Gastrocnemius medialis (tissue), 4 donors: Measurements from ENCODE around the gene RREB1.

ENCODE experiments used
- POLR2A ChIP-seq, 2 donors: fragments of 450-650 bp; IDR thresholded peaks; one replicate each; pipeline ENCODE4 v1.6.1; 2017; ENCODE audit warnings: antibody characterized with exemption in 2 of 2, mild to moderate bottlenecking in 2 of 2, moderate library complexity in 2 of 2
- TF ChIP-seq, protein P1 (sequence below), 5 experiments: fragments of 450-650 bp in 3 of 5; fragments of 200-600 bp in 2 of 5; sonication (generic) in 2 of 5; IDR thresholded peaks in 4 of 5; conservative IDR thresholded peaks in 1 of 5; 1 replicate in 4 of 5; 2 replicates in 1 of 5; pipeline ENCODE4 v1.5.1; 2016 to 2019; ENCODE audit warnings: antibody characterized with exemption in 5 of 5, mild to moderate bottlenecking in 3 of 5, moderate library complexity in 3 of 5

DNA sequence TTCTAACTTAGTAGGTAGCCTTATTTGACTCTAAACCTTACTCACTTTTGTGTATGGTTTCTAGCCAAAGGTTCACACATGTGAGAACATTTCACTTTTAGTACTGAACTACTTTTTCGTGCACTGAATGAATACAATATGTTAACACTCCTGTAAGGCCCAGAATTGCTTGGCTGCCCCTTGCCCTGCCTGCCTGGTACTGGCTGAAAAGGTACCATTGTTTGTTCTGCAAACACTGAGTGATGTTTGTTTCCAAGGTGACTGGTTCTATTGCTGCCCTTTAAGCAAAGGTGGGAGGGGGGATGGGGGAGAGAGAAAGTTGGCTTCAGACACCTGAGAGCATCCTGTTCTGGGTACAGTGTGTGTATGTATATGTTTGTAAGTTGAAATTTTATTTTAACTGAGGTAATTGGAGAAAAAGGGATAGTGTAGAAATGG, 31.2 kb downstream of the RREB1 start:
- TF ChIP-seq, protein P1, sequence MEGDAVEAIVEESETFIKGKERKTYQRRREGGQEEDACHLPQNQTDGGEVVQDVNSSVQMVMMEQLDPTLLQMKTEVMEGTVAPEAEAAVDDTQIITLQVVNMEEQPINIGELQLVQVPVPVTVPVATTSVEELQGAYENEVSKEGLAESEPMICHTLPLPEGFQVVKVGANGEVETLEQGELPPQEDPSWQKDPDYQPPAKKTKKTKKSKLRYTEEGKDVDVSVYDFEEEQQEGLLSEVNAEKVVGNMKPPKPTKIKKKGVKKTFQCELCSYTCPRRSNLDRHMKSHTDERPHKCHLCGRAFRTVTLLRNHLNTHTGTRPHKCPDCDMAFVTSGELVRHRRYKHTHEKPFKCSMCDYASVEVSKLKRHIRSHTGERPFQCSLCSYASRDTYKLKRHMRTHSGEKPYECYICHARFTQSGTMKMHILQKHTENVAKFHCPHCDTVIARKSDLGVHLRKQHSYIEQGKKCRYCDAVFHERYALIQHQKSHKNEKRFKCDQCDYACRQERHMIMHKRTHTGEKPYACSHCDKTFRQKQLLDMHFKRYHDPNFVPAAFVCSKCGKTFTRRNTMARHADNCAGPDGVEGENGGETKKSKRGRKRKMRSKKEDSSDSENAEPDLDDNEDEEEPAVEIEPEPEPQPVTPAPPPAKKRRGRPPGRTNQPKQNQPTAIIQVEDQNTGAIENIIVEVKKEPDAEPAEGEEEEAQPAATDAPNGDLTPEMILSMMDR (IDR thresholded peaks at IDR 0.05 in 4 of 5, conservative IDR thresholded peaks at IDR 0.05 in 1 of 5), result no peak
- no peak for TF ChIP-seq POLR2A (IDR thresholded peaks at IDR 0.05)
